Measurements from ENCODE around the gene TPCN1.

DNA sequence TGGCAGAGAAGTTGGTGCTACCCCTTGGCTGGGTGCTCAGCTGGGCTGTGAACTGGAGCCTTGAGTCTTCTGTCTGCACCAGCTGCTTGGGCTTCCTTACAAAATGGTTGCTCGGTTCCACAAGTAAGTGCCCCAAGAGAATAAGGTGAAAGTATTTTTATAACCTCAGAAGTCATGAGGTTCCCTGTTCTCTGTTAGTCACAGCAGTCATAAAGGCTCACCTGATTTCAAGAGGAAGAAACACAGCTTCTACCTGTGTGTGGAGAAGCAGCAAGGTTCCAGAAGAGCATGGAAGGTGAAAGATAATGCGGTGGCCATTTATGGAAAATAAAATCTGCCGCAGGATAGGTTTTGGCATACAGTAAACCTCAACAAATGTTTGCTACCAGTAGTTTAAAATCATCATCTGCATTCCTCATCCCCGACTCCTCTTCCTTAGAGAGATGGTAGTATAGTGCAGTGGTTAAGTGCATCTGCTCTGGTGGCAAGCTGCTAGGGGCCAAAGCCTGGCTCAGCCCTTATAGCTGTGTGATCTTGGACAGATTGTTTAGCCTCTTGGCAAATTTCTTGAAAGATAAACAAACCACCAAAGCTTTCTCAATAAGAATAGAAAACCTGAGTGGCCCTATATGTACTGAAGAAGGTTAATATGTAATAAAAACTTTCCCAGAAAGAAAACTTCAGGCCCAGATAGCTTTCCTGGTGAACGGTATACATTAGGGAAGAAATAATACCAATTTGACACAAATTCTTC is 32.4 kb downstream of the TPCN1 start:
- TF ChIP-seq POLR2A (IDR thresholded peaks at IDR 0.05): no peak
- TF ChIP-seq EP300 (IDR thresholded peaks at IDR 0.05): no peak
- TF ChIP-seq, protein P1, sequence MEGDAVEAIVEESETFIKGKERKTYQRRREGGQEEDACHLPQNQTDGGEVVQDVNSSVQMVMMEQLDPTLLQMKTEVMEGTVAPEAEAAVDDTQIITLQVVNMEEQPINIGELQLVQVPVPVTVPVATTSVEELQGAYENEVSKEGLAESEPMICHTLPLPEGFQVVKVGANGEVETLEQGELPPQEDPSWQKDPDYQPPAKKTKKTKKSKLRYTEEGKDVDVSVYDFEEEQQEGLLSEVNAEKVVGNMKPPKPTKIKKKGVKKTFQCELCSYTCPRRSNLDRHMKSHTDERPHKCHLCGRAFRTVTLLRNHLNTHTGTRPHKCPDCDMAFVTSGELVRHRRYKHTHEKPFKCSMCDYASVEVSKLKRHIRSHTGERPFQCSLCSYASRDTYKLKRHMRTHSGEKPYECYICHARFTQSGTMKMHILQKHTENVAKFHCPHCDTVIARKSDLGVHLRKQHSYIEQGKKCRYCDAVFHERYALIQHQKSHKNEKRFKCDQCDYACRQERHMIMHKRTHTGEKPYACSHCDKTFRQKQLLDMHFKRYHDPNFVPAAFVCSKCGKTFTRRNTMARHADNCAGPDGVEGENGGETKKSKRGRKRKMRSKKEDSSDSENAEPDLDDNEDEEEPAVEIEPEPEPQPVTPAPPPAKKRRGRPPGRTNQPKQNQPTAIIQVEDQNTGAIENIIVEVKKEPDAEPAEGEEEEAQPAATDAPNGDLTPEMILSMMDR (IDR thresholded peaks at IDR 0.05): no peak

Data from ovary (tissue), 3 donors.